GM21786 (cell line): Measurements from ENCODE around the gene SH3D19.
"Not testable (repeated sequence)": the region's sequence is repeated elsewhere in the genome, so short reads cannot be mapped to it uniquely, and the experiment has no call there.

ENCODE experiments used
- ATAC-seq: cut with Tn5 transposase; IDR thresholded peaks from one replicate; pipeline ENCODE4 v1.9.1; 2021; ENCODE audit not compliant: unreplicated experiment

SH3D19 gene

GRCh38 chr4:151103758-151104157 is 221.6 kb downstream of the SH3D19 start:
- ATAC-seq: no peak

GRCh38 chr4:151100531-151100930 is 224.9 kb downstream of the SH3D19 start:
- no peak for ATAC-seq

- ATAC-seq: no peak
These were observed 225.4 kb downstream of the SH3D19 start for GRCh38 chr4:151099976-151100417.

DNA sequence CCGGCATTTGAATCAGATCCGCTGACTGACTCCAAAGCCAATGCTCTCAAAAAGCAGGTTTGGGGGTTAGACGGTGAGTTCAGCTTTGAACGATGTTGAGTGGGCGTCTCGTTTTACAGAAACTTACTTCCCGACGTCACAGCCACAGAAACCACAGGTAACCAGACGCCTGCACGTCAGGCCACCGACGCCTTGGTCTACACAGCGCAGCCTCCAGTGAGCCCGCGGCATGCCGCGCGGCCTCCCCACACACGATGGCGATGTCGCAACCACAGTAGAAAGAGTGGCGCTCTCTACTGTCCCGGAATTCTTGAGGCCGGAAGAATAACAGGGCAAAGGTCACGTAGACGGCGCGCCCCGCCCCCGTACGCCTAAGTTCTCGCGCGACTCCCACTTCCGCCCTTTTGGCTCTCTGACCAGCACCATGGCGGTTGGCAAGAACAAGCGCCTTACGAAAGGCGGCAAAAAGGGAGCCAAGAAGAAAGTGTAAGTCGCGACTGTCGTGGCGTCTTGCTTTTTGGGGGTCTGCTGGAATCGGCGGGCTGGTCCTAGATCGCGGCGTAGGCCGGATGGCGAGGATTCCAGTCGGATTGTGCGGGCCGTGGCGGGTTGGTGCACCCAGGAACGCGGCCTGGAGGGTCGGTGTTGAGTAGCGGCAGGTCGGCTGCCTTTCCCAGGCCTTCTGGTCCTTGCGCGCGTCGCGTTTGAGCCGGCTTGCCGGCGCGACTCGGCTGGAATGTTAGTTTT is 226.0 kb downstream of the SH3D19 start, which contains the start of gene RPS3A:
Gene RPS3A, plus strand, starts transcription at position 400 of the 747 bp plus-strand sequence. Its CDS starts 25 bp downstream, at position 425.
- peak; percentile 89 for ATAC-seq

DNA sequence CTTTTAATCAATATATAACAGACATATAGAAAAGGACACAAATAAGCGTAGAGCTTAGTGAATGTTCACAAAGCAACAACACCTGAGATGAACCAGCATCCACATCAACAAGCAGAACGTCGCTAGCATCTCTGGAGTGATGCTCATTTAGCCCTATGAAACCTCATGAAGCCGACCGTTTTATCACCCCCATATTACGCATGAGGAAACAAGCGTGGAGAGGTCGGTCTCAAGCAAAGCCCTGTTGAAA is 226.5 kb downstream of the SH3D19 start:
- no peak for ATAC-seq

GRCh38 chr4:151097759-151098158 is 227.6 kb downstream of the SH3D19 start:
- no peak for ATAC-seq

DNA sequence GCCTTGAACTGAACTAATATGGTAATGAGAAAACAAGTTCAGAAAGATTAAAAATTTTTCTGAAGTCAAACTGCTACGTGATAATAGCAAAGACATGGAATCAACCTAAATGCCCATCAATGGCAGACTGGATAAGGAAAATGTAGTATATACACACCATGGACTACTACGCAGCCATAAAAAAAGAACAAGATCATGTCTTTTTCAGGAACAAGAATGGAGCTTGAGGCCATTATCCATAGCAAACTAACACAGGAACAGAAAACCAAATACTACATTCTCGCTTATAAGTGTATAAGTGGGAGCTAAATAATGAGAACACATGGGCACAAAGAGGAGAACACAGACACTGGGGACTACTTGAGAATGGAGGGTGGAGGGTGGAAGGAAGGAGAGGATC is 230.3 kb downstream of the SH3D19 start:
- ATAC-seq: no peak

- no peak for ATAC-seq
These were observed 231.1 kb downstream of the SH3D19 start for GRCh38 chr4:151094290-151094751.

DNA sequence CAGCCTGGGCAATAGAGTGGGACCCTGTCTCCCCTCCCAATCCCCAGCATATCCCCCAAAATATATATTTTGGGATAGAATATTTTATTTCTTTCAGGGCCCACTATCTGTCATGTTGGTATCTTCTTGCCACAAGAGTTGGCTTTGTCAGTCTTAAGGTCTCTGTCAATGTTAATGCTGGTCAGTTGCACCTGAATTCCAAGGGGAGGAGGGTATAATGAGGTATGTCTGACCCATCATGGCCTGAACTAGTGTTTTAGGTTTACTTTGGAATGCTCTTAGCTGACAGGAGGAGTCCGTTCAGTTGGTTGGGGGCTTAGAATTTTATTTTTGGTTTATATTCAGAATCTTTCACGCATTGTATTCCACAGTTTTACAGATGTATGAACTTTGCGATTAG is 232.2 kb downstream of the SH3D19 start:
- no peak for ATAC-seq

DNA sequence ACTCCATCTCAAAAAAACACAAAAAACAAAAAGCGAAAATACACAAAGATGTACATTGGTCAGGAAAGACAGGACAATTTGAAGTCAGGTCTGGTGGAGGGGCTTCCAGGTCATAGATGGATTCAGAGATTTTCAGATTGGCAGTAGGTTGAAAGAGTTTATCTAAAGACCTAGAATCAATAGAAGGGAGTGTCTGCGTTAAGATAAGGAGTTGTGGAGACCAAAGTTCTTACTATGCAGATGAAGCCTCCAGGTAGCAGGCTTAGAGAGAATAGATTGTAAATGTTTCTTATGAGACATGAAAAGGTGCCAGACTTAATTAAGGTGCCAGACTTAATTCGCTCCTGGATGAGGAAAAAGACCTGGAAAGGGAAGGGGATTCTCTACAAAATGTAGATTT is 232.9 kb downstream of the SH3D19 start:
- ATAC-seq: no peak

DNA sequence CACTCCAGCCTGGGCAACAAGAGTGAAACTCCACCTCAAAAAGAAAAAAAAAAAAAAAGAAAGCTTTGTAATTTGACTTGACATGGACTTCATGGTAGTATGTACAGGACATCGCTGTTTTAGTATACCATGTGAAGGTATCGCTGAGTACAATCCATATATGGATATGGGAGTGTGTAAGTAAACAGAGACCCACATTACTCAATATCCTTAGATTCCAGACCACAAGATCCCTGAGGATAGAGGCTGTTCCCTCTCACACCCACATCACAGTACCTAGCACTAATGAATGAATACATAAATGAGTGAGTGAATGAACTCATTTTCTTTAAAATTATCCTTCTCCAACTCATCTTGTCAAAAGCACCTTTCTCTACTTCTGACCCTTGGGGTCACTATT is 234.4 kb downstream of the SH3D19 start:
- no peak for ATAC-seq

- no peak for ATAC-seq
These were observed 237.9 kb downstream of the SH3D19 start for GRCh38 chr4:151087467-151087866.

GRCh38 chr4:151077978-151078377 is 247.4 kb downstream of the SH3D19 start:
- ATAC-seq: not testable (repeated sequence)

DNA sequence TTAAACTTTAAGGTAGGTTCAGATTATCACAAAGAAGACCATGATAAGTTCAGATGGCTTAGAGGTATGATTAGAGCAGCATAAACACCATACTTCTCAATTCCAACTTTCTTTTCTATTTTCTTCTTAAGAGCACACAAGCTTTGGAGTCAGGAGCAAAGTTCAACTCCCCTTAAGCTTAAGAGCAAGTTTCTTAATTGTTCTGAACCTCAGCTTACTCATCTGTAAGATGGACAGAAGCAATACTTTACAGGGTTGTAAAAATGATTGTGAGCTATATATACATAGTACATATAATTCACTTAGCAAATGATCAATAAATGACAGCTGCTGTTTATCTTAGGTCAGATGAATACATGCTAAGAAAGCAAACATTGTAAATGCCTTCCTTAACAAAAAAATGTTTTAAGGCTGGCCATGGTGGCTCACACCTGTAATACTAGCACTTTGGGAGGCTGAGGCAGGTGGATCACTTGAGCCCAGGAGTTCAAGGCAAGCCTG is 250.9 kb downstream of the SH3D19 start:
- no peak for ATAC-seq
